GM12878 (cell line): ENCODE measurements around the gene SV2B. TPM values are rescaled to one million over a fixed set of nuclear protein-coding genes. Genes with fewer than 3 reads are reported as not detected.

Experiments used
- ATAC-seq: fragments of 200-7000 bp; cut with Tn5 transposase; 3 replicates; pipeline ENCODE4 v1.9.1; 2020; ENCODE audit warnings: mild to moderate bottlenecking, moderate library complexity
- BruUV-seq: library from RNA; stranded (reverse); fragments of 400-500 nt; replicated peaks from 2 replicates; lab custom pipeline; 2021; lab: Mats Ljungman, UMichigan
- CTCF ChIA-PET: fragments of 300-600 bp; sonication (Branson Sonifier 250); formaldehyde crosslinking; extraction: SDS; loops from one replicate; lab custom pipeline; 2021; ENCODE audit warnings: inconsistent platforms; lab: Yijun Ruan, JAX
- POLR2A ChIA-PET: fragments of 350-600 bp; formaldehyde crosslinking; extraction: SDS; loops from one replicate; lab custom pipeline; 2021; ENCODE audit warnings: inconsistent platforms; lab: Charles Lee
- RAD21 ChIA-PET: fragments of 300-600 bp; sonication (Branson Sonifier 250); formaldehyde crosslinking; loops from one replicate; lab custom pipeline; 2023; ENCODE audit warnings: antibody characterized with exemption; ENCODE audit not compliant: unreplicated experiment; lab: Charles Lee
- SMC1A ChIA-PET: fragments of 300-600 bp; sonication (Branson Sonifier 250); formaldehyde crosslinking; loops from one replicate; lab custom pipeline; 2023; ENCODE audit not compliant: unreplicated experiment, uncharacterized antibody; lab: Charles Lee
- DNase-seq: peaks from one replicate; pipeline ENCODE4 v3.0.0-alpha.2; 2011; ENCODE audit warnings: low read depth, low spot score
- FAIRE-seq: peaks from 3 replicates; lab custom pipeline; 2011; peaks lifted over from hg19 to GRCh38; lab: Jason Lieb, UNC
- H2AFZ ChIP-seq: 2 replicates; pipeline ENCODE4 v1.6.0; 2011; ENCODE audit warnings: low read depth, low read length, control low read depth; ENCODE audit not compliant: control insufficient read depth
- H3K27ac ChIP-seq: 2 replicates; pipeline ENCODE4 v1.5.1; 2011; ENCODE audit warnings: control low read depth; ENCODE audit not compliant: control insufficient read depth, insufficient read depth
- H3K27me3 ChIP-seq, 2 experiments: replicated peaks in 1 of 2; 2 replicates each; pipeline versions ENCODE4 v1.6.0 to v1.6.1; 2011; ENCODE audit warnings: low read length in 1 of 2; ENCODE audit not compliant: control insufficient read depth in 2 of 2, insufficient read depth in 2 of 2
- H3K36me3 ChIP-seq, 2 experiments: 2 replicates each; pipeline ENCODE4 v1.5.1; 2011; ENCODE audit warnings: low read length in 1 of 2; ENCODE audit not compliant: control insufficient read depth in 2 of 2, insufficient read depth in 2 of 2
- H3K4me1 ChIP-seq: 2 replicates; pipeline ENCODE4 v1.6.1; 2011; ENCODE audit warnings: mild to moderate bottlenecking, low read length, moderate library complexity, mixed read lengths; ENCODE audit not compliant: control insufficient read depth, insufficient read depth
- H3K4me2 ChIP-seq: 2 replicates; pipeline ENCODE4 v1.6.0; 2011; ENCODE audit warnings: control low read depth; ENCODE audit not compliant: control insufficient read depth, insufficient read depth
- H3K4me3 ChIP-seq: fragments of 200-600 bp; sonication (generic); 2 replicates; pipeline ENCODE4 v1.5.1; 2016
- H3K79me2 ChIP-seq: 2 replicates; pipeline ENCODE4 v1.6.0; 2011; ENCODE audit warnings: low read length; ENCODE audit not compliant: control insufficient read depth, insufficient read depth
- H3K9ac ChIP-seq: 2 replicates; pipeline ENCODE4 v1.8.0; 2011; ENCODE audit warnings: low read length, control low read depth, mixed read lengths; ENCODE audit not compliant: control insufficient read depth, insufficient read depth
- H3K9me3 ChIP-seq: replicated peaks from 3 replicates; pipeline ENCODE4 v1.5.1; 2011; ENCODE audit warnings: mild to moderate bottlenecking, low read length; ENCODE audit not compliant: control insufficient read depth, insufficient read depth
- H4K20me1 ChIP-seq: 2 replicates; pipeline ENCODE4 v1.6.0; 2011; ENCODE audit not compliant: control insufficient read depth, insufficient read depth
- ASH2L ChIP-seq: fragments of 300-600, 200-600 bp; sonication (generic); IDR thresholded peaks from 2 replicates; pipeline ENCODE4 v1.6.1; 2017; ENCODE audit warnings: low read depth, mild to moderate bottlenecking, borderline replicate concordance
- ETV6 ChIP-seq, 2 experiments: fragments of 450-650 bp in 1 of 2; IDR thresholded peaks in 1 of 2; conservative IDR thresholded peaks in 1 of 2; 2 replicates each; pipeline ENCODE4 v1.6.1; 2014; ENCODE audit warnings: antibody characterized with exemption in 1 of 2, borderline replicate concordance in 1 of 2, low read depth in 1 of 2, mild to moderate bottlenecking in 1 of 2, moderate library complexity in 1 of 2
- FOXM1 ChIP-seq: IDR thresholded peaks from 2 replicates; pipeline ENCODE4 v1.6.1; 2012; ENCODE audit warnings: low read depth, mild to moderate bottlenecking, inconsistent platforms, low read length, moderate library complexity
- GABPA ChIP-seq: IDR thresholded peaks from 2 replicates; pipeline ENCODE4 v1.6.1; 2014; ENCODE audit warnings: antibody characterized with exemption, low read depth, mild to moderate bottlenecking, inconsistent platforms
- NFXL1 ChIP-seq: fragments of 450-650 bp; IDR thresholded peaks from 2 replicates; pipeline ENCODE4 v1.6.1; 2017; ENCODE audit warnings: antibody characterized with exemption, mild to moderate bottlenecking, borderline replicate concordance
- SUZ12 ChIP-seq: fragments of 200-600 bp; sonication (generic); IDR thresholded peaks from one replicate; pipeline ENCODE4 v1.6.1; 2018; ENCODE audit warnings: antibody characterized with exemption, mild to moderate bottlenecking; ENCODE audit not compliant: unreplicated experiment
- TCF12 ChIP-seq: IDR thresholded peaks from 2 replicates; pipeline ENCODE4 v1.6.1; 2011; ENCODE audit warnings: low read depth, mild to moderate bottlenecking, low read length
- WGBS: methylation state at CpG from one replicate; pipeline ENCODE4 v1.1.6; 2016; ENCODE audit warnings: low lambda C conversion rate; ENCODE audit not compliant: insufficient replicate concordance, insufficient coverage; ENCODE audit errors: missing lambda C conversion rate; 5-methylcytosine and 5-hydroxymethylcytosine counted together
- in situ Hi-C: fragments of 300-500 bp; cut with MboI; formaldehyde crosslinking; loops from 9 replicates; pipeline ENCODE4 v1.14.3; 2018; ENCODE audit warnings: mixed read lengths
- intact Hi-C: fragments of 100-400 bp; cut with micrococcal nuclease; formaldehyde crosslinking; loops from one replicate; pipeline ENCODE4 v1.14.2; 2022; ENCODE audit not compliant: unreplicated experiment
- polyA plus RNA-seq, 11 experiments: library from polyadenylated mRNA; depleted of rRNA in 4 of 11; unstranded in 6 of 11; stranded (reverse) in 5 of 11; fragments of >200 nt; fragmentation: Nextera tagmentation in 4 of 11; fragmentation: Illumina TruSeq in 1 of 11; extraction: Ambion mirVana in 4 of 11; extraction: Trizol in 1 of 11; gene quantifications; 1 replicate in 1 of 11; 2 replicates in 10 of 11; pipeline versions ENCODE4 v1.2.1 to v1.2.3, GENCODE V29; 2011 to 2016; ENCODE audit warnings: inconsistent platforms in 2 of 11, missing spikeins in 2 of 11, low read depth in 1 of 11
- total RNA-seq, 4 experiments: library from RNA; depleted of rRNA in 3 of 4; stranded (reverse); fragments of >200 nt in 3 of 4; fragmentation: Illumina TruSeq in 1 of 4; extraction: Trizol in 1 of 4; gene quantifications; 2 replicates each; pipeline versions ENCODE4 v1.2.1 to v1.2.3, GENCODE V29; 2013 to 2021
- TF ChIP-seq, protein P1 (sequence below): fragments of 450-650 bp; IDR thresholded peaks from 2 replicates; pipeline ENCODE4 v1.6.1; 2017; ENCODE audit warnings: mild to moderate bottlenecking, moderate library complexity
- TF ChIP-seq, protein P2 (sequence below): fragments of 150-350 bp; IDR thresholded peaks from 2 replicates; pipeline ENCODE4 v1.6.1; 2014; ENCODE audit warnings: mild to moderate bottlenecking, low read depth, low read length
- TF ChIP-seq, protein P3 (sequence below): fragments of 450-650 bp; IDR thresholded peaks from 2 replicates; pipeline ENCODE4 v1.6.1; 2017; ENCODE audit warnings: borderline replicate concordance
- TF ChIP-seq, protein P4 (sequence below): IDR thresholded peaks from 2 replicates; pipeline ENCODE4 v1.6.1; 2011; ENCODE audit warnings: borderline replicate concordance, low read depth, mild to moderate bottlenecking, moderate library complexity, mixed read lengths, low read length; ENCODE audit not compliant: insufficient read depth; ENCODE audit errors: extremely low read length

SV2B gene
- total and polyA plus RNA-seq, 10 of the 15 experiments (the other 5 are each of a cell fraction or from before 2014, with no cell fraction given) = 0.03 to 1.7 (median 1.3) TPM

DNA sequence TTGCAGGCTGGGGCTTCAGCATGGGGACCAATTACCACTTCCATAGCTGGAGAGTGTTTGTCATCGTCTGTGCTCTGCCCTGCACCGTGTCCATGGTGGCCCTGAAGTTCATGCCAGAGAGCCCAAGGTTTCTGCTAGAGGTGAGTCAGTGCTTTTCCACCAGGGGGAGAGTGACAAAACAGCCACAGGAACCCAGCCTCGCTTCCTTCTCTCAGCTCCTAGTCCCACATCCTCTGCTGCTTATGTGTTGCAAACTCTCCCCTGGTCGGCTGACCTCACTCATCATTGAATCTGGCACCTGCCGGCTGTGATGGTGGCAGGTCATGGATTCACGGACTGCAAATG, 158.3 kb downstream of the SV2B start:
- 3% methylated on average over 6 of the region's 6 CpGs for WGBS
- no peak overlapping the region for H3K9ac ChIP-seq
- no peak overlapping the region for H3K4me2 ChIP-seq
- no TSS peak for BruUV-seq
- RAD21 ChIA-PET = interaction anchor here (2.2 kb wide), 1 partner anchor 13 kb away, joined by 7 read pairs; no protein-coding TSS in a partner anchor
- no peaks in the 10 kb centered on the region for H3K9me3 ChIP-seq
- ATAC-seq (0 out of 3 replicates have a peak, but pooled peaks have one; percentile 21), DNase-seq (no peak), FAIRE-seq (no peak)
- CTCF ChIA-PET = interaction anchor here (1.2 to 7.4 kb wide), 4 partner anchors 11 to 203 kb away, joined by 4 to 42 read pairs (median 12); no protein-coding TSS in a partner anchor
- no peak overlapping the region for H3K27ac ChIP-seq
- in situ Hi-C loops (no loop called here), intact Hi-C loops (no loop called here)
- H3K4me3 ChIP-seq = no peak overlapping the region
- SMC1A ChIA-PET = interaction anchor here (1.5 to 4.1 kb wide), 2 partner anchors 14 to 19 kb away, joined by 3 to 20 read pairs; no protein-coding TSS in a partner anchor
- H4K20me1 ChIP-seq = no peaks in the 10 kb centered on the region
- no peaks in the 10 kb centered on the region for H3K36me3 ChIP-seq
- no peak for TF ChIP-seq TCF12
- TF ChIP-seq, protein P1, sequence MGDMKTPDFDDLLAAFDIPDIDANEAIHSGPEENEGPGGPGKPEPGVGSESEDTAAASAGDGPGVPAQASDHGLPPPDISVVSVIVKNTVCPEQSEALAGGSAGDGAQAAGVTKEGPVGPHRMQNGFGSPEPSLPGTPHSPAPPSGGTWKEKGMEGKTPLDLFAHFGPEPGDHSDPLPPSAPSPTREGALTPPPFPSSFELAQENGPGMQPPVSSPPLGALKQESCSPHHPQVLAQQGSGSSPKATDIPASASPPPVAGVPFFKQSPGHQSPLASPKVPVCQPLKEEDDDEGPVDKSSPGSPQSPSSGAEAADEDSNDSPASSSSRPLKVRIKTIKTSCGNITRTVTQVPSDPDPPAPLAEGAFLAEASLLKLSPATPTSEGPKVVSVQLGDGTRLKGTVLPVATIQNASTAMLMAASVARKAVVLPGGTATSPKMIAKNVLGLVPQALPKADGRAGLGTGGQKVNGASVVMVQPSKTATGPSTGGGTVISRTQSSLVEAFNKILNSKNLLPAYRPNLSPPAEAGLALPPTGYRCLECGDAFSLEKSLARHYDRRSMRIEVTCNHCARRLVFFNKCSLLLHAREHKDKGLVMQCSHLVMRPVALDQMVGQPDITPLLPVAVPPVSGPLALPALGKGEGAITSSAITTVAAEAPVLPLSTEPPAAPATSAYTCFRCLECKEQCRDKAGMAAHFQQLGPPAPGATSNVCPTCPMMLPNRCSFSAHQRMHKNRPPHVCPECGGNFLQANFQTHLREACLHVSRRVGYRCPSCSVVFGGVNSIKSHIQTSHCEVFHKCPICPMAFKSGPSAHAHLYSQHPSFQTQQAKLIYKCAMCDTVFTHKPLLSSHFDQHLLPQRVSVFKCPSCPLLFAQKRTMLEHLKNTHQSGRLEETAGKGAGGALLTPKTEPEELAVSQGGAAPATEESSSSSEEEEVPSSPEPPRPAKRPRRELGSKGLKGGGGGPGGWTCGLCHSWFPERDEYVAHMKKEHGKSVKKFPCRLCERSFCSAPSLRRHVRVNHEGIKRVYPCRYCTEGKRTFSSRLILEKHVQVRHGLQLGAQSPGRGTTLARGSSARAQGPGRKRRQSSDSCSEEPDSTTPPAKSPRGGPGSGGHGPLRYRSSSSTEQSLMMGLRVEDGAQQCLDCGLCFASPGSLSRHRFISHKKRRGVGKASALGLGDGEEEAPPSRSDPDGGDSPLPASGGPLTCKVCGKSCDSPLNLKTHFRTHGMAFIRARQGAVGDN = no peak
- TF ChIP-seq NFXL1 = no peak
- no peak for TF ChIP-seq SUZ12
- TF ChIP-seq, protein P2, sequence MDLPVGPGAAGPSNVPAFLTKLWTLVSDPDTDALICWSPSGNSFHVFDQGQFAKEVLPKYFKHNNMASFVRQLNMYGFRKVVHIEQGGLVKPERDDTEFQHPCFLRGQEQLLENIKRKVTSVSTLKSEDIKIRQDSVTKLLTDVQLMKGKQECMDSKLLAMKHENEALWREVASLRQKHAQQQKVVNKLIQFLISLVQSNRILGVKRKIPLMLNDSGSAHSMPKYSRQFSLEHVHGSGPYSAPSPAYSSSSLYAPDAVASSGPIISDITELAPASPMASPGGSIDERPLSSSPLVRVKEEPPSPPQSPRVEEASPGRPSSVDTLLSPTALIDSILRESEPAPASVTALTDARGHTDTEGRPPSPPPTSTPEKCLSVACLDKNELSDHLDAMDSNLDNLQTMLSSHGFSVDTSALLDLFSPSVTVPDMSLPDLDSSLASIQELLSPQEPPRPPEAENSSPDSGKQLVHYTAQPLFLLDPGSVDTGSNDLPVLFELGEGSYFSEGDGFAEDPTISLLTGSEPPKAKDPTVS = no peak
- TF ChIP-seq ASH2L = no peak
- TF ChIP-seq, protein P3, sequence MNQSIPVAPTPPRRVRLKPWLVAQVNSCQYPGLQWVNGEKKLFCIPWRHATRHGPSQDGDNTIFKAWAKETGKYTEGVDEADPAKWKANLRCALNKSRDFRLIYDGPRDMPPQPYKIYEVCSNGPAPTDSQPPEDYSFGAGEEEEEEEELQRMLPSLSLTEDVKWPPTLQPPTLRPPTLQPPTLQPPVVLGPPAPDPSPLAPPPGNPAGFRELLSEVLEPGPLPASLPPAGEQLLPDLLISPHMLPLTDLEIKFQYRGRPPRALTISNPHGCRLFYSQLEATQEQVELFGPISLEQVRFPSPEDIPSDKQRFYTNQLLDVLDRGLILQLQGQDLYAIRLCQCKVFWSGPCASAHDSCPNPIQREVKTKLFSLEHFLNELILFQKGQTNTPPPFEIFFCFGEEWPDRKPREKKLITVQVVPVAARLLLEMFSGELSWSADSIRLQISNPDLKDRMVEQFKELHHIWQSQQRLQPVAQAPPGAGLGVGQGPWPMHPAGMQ = no peak
- TF ChIP-seq FOXM1 = no peak
- no peak for TF ChIP-seq GABPA
- no peak for TF ChIP-seq ETV6 (conservative IDR thresholded peaks at IDR 0.05 in 1 of 2, IDR thresholded peaks at IDR 0.05 in 1 of 2; ENCODE audit: borderline replicate concordance in 1 of 2, low read depth in 1 of 2)
- TF ChIP-seq, protein P4, sequence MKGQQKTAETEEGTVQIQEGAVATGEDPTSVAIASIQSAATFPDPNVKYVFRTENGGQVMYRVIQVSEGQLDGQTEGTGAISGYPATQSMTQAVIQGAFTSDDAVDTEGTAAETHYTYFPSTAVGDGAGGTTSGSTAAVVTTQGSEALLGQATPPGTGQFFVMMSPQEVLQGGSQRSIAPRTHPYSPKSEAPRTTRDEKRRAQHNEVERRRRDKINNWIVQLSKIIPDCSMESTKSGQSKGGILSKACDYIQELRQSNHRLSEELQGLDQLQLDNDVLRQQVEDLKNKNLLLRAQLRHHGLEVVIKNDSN = no peak
- H3K27me3 ChIP-seq = peaks cover 0 to 3% of the 10 kb centered on the region in 2 experiments; a peak in 2 of 4 replicates
- H2AFZ ChIP-seq = no peak overlapping the region
- POLR2A ChIA-PET = no interaction called here
- no peaks in the 10 kb centered on the region for H3K79me2 ChIP-seq
- H3K4me1 ChIP-seq = no peaks in the 10 kb centered on the region
